HG02943 (cell line): ENCODE measurements around the gene ZNF577.

Source experiments
- ATAC-seq: cut with Tn5 transposase; IDR thresholded peaks from one replicate; pipeline ENCODE4 v1.9.1; 2021; ENCODE audit warnings: mild to moderate bottlenecking, low read depth, moderate library complexity; ENCODE audit not compliant: unreplicated experiment

Gene ZNF577

DNA sequence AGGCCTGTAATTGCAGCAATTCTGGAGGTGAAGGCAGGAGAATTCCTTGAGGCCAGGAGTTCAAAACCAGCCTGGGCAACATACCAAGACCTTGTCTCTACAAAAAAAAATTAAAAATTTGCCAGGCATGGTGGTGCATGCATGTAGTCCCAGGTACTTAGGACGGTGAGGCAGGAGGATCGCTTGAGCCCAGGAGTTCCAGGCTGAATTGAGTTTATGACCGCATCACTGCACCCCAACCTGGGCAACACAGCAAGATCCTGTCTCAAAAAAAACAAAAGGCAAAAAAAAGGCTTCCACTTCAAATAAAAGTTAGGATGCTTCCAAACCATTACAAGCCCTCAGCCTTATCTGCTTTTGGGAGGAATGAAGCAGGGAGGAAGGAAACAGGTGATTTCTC is 5.2 kb downstream of the ZNF577 start:
- ATAC-seq = no peak

DNA sequence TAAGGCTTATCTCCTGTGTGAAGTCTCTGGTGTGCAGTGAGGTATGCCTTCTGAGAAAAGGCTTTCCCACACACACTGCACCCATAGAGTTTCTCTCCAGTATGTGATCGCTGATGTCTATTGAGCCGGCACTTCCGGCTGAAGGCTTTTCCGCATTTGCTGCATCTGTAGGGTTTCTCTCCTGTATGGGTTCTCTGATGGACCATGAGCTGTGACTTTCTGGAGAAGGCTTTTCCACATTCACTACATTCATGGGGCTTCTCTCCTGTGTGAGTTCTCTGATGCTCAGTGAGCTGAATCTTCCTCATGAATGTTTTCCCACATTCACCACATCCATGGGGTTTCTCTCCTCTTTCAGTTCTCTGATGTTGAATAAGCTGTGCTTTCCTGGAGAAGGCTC is 14.7 kb downstream of the ZNF577 start:
- ATAC-seq = no peak

DNA sequence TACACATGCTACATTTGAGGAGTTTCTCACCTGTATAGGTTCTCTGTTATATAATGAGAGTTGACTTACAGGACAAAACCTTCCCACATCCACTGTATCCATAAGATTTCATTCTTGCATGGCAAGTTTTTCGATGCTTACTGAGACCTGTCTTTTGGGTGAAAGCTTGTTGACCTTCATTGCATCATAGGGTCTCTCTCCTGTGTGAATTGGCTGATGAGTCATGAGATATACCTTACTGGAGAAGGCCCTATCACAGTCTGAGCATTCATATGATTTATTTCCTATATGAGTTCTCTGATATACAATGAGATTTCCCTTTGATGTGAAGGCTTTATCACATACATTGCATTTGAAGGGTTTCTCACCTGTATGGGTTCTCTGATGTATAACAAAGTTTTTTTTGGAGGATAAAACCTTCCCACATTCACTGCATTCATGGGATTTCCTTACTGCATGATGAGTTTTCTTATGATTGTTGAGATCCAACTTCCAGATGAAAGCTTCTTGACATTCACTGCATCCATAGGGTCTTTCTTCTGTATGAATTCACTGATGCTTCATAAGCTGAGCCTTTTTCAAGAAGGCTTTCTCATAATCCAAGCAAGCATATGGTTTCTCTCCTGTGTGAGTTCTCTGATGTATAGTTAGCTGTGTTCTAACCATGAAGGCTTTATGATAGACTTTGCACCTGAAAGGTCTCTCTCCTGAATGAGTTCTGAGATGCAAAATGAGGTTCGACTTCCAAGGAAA is 25.7 kb downstream of the ZNF577 start:
- ATAC-seq = no peak

DNA sequence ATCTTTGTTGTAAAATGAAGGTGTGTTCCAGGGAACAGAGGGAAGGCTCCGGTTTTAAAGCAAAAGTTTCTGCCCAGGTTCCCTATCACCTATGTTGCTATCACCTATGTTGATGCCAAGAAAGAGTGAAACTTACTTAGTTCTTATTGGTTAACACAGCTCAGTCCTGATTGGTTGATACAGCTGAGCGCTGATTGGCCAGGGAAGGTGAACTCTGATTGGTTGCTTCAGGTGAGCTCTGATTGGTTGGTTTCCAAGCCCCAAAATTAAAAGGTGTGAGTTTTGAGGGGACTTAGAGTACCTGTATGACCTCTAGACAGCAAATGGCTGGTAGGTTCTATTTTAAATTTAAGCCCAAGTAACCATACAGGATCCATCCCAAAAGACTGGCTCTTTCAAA is 50.6 kb downstream of the ZNF577 start:
- ATAC-seq = no peak

DNA sequence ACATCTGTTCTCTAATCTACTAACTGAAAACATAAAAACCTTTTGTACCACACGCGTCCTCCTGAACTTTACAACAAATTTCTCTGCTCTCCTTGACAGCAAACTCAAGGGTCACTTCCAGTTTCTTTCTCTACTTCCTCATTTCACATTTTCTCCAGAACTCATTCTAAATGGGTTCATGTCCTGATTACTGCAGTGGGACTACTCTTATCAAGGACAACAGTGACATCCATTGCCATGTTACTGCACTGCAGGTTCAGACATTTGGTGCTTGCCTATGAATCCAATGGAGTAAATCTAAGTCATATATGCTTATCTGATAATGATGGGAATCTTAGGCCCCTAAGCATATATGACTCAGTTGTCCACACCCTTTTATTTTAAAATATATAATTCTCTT is 57.5 kb downstream of the ZNF577 start:
- no peak for ATAC-seq

DNA sequence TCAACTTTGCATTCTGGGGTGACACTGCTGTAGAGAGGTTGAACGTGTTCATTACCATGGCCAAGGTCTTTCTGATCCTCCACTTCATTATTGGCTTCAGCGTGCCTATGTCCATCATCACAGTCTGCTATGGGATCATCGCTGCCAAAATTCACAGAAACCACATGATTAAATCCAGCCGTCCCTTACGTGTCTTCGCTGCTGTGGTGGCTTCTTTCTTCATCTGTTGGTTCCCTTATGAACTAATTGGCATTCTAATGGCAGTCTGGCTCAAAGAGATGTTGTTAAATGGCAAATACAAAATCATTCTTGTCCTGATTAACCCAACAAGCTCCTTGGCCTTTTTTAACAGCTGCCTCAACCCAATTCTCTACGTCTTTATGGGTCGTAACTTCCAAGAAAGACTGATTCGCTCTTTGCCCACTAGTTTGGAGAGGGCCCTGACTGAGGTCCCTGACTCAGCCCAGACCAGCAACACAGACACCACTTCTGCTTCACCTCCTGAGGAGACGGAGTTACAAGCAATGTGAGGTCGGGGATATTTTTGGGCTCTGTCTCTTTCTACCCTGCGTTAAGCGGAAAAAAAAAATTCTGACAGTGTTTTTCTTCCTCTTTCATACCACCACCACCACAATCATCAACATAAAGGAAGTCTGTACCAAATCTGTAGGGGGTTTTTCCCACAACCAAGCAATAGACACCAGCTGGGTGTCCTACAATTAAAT is 63.3 kb downstream of the ZNF577 start:
- no peak for ATAC-seq

DNA sequence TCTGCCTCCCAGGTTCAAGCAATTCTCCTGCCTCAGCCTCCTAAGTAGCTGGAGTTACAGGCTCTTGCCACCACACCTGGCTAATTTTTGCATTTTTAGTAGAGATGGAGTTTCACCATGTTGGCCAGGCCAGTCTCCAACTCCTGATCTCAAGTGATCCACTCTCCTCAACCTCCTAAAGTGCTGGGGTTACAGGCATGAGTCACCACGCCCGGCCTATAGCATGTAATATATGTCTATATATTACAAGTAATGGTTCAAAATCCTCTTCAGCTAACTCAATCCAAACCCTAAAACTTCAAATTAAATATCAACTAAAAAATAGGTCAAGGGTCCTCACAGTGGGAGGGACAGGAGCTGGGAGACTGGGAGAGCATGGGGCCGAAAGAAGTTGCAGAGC is 64.8 kb downstream of the ZNF577 start:
- ATAC-seq = no peak

DNA sequence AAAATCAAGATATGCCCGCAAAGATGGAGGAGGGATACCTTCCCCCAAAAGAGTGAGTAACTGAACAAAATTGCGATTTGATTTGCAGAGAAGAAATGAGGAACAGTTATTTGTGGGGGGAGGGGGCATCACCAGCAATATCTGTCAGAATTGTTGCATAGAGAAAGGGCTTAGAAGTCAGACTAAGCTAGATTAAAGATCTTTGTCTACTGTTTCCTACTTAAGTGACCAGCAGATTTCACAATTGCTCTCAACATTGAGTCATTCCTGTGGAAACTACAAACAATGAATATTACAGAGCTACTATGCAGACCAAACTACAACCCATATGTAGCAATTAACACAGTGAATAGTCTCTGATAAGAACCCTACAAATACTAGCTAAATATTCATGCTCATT is 65.4 kb downstream of the ZNF577 start:
- ATAC-seq = no peak

DNA sequence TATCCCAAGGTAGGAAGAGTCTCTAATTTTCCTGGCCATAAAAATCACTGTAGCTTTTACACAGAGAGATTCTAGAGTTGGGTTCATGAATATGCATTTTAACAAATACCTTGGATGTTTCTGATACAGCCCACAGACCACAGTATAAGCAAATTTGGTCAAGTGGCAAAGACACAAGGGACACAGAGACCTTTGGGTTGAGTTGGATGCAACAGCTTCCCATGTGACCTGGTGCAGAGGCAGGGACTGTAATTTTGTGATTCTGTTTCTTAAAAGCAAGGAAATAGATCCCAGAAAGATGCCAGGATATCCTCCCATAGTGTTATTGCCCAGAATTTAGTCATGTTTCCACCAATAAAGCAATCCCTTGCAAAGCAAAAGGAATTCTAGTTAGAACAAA is 65.8 kb downstream of the ZNF577 start:
- no peak for ATAC-seq

DNA sequence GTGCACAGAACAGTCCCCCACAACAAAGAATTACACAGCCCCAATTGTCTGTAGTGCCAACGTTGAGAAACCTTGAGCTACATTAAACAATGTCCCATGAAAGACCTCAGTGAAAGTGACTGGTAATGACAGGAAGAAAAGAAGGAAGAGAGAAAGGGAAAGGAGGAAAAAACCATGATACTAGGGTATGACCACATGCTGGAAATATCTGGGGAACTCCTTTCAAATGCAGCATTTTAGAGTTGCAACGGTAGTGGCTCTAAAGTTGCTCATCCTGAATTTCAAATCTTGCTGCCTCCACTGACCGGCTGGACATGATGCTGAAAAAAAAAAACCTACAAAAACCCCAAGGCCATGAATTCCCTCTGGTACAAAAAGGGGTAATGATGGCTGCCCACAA is 66.3 kb downstream of the ZNF577 start:
- no peak for ATAC-seq
